Stimulated activated CD4-positive, alpha-beta T cell treated with anti-CD3 and anti-CD28 coated beads, Interleukin-15, amount 100 ng/mL, for 24 hours (primary cell): ENCODE results near the gene MELTF.

Experiments used
- DNase-seq: peaks from one replicate; pipeline ENCODE4 v3.0.0-alpha.2; 2020

MELTF gene

GRCh38 chr3:197026481-197026866, 3.1 kb downstream of the MELTF start:
- DNase-seq, result no peak

GRCh38 chr3:197025736-197026480, 3.7 kb downstream of the MELTF start:
- no peak for DNase-seq

GRCh38 chr3:197024881-197025735, 4.5 kb downstream of the MELTF start:
- DNase-seq, result no peak

GRCh38 chr3:197023998-197024651, 5.5 kb downstream of the MELTF start:
- DNase-seq, result no peak

- no peak for DNase-seq
Measured at GRCh38 chr3:197023241-197023997, 6.2 kb downstream of the MELTF start.

GRCh38 chr3:197022405-197023231, 7.0 kb downstream of the MELTF start:
- no peak for DNase-seq

GRCh38 chr3:197021729-197022404, 7.8 kb downstream of the MELTF start:
- DNase-seq, result no peak

GRCh38 chr3:197021231-197021630, 8.4 kb downstream of the MELTF start:
- no peak for DNase-seq

GRCh38 chr3:197019535-197019934, 10.1 kb downstream of the MELTF start:
- DNase-seq, result no peak

- no peak for DNase-seq
Measured at GRCh38 chr3:197019021-197019420, 10.6 kb downstream of the MELTF start.

GRCh38 chr3:197017003-197017402, 12.6 kb downstream of the MELTF start:
- DNase-seq, result no peak

- DNase-seq, result no peak
Measured at GRCh38 chr3:197015790-197016736, 13.6 kb downstream of the MELTF start.

- DNase-seq, result no peak
Measured at GRCh38 chr3:197014942-197015575, 14.6 kb downstream of the MELTF start.

- DNase-seq, result no peak
Measured at GRCh38 chr3:197014024-197014423, 15.6 kb downstream of the MELTF start.

GRCh38 chr3:197012540-197012883, 17.1 kb downstream of the MELTF start:
- DNase-seq, result no peak

- no peak for DNase-seq
Measured at GRCh38 chr3:197011780-197012539, 17.7 kb downstream of the MELTF start.

- DNase-seq, result no peak
Measured at GRCh38 chr3:197010556-197011351, 18.9 kb downstream of the MELTF start.

- DNase-seq, result no peak
Measured at GRCh38 chr3:197009532-197010019, 20.0 kb downstream of the MELTF start.
